ENCODE measurements around the gene SPATA16. TPM values are rescaled to one million over a fixed set of nuclear protein-coding genes. Genes with fewer than 3 reads are reported as not detected.
"Not testable (repeated sequence)": the region's sequence is repeated elsewhere in the genome, so short reads cannot be mapped to it uniquely, and the experiment has no call there.

Gene SPATA16
- total RNA-seq, 1 donor from 2014 or later, result not detected

GRCh38 chr3:172885704-172886103 is 255.3 kb downstream of the SPATA16 start:
- no peak overlapping the region for H3K27ac Mint-ChIP-seq (ENCODE audit: unreplicated experiment)
- H3K4me1 Mint-ChIP-seq, result peaks cover 5% of the 10 kb centered on the region
- no peaks in the 10 kb centered on the region for H3K27me3 Mint-ChIP-seq (ENCODE audit: low read depth)
- H3K9me3 Mint-ChIP-seq, result peaks cover 15% of the 10 kb centered on the region
- no peaks in the 10 kb centered on the region for H3K36me3 Mint-ChIP-seq (ENCODE audit: low read depth)
- no peak overlapping the region for H3K4me3 Mint-ChIP-seq
- no peak for TF ChIP-seq CTCF (conservative IDR thresholded peaks at IDR 0.05)
- no peak for DNase-seq (ENCODE audit: low read depth, low spot score)

GRCh38 chr3:172882563-172882962 is 258.5 kb downstream of the SPATA16 start:
- Mint-ChIP-seq H3K4me3 (no peak overlapping the region), H3K4me1 (peaks cover 5% of the 10 kb centered on the region), H3K27me3 (ENCODE audit: low read depth) (no peaks in the 10 kb centered on the region), H3K27ac (ENCODE audit: unreplicated experiment) (no peak overlapping the region), H3K36me3 (ENCODE audit: low read depth) (peaks cover 10% of the 10 kb centered on the region), H3K9me3 (peaks cover 21% of the 10 kb centered on the region)
- TF ChIP-seq CTCF (conservative IDR thresholded peaks at IDR 0.05), result no peak
- DNase-seq (ENCODE audit: low read depth, low spot score), result no peak

- H3K27ac Mint-ChIP-seq (ENCODE audit: unreplicated experiment); H3K27me3 Mint-ChIP-seq (ENCODE audit: low read depth); H3K4me3 Mint-ChIP-seq; DNase-seq (ENCODE audit: low read depth, low spot score): not testable (repeated sequence)
- H3K4me1 Mint-ChIP-seq, result peaks cover 18% of the 10 kb centered on the region
- peaks cover 24% of the 10 kb centered on the region for H3K9me3 Mint-ChIP-seq
- H3K36me3 Mint-ChIP-seq (ENCODE audit: low read depth), result peaks cover 13% of the 10 kb centered on the region
Observed at GRCh38 chr3:172879381-172879780, 261.7 kb downstream of the SPATA16 start.

- H3K27me3 Mint-ChIP-seq (ENCODE audit: low read depth), result no peaks in the 10 kb centered on the region
- peaks cover 21% of the 10 kb centered on the region for H3K9me3 Mint-ChIP-seq
- TF ChIP-seq CTCF (conservative IDR thresholded peaks at IDR 0.05), result no peak
- no peak for DNase-seq (ENCODE audit: low read depth, low spot score)
- H3K4me3 Mint-ChIP-seq, result no peak overlapping the region
- no peak overlapping the region for H3K27ac Mint-ChIP-seq (ENCODE audit: unreplicated experiment)
- peaks cover 18% of the 10 kb centered on the region for H3K4me1 Mint-ChIP-seq
- H3K36me3 Mint-ChIP-seq (ENCODE audit: low read depth), result peaks cover 13% of the 10 kb centered on the region
Observed at GRCh38 chr3:172877011-172877410, 264.0 kb downstream of the SPATA16 start.

GRCh38 chr3:172876297-172876696 is 264.7 kb downstream of the SPATA16 start:
- peaks cover 13% of the 10 kb centered on the region for H3K36me3 Mint-ChIP-seq (ENCODE audit: low read depth)
- H3K27ac Mint-ChIP-seq (ENCODE audit: unreplicated experiment), result no peak overlapping the region
- H3K4me1 Mint-ChIP-seq, result peaks cover 18% of the 10 kb centered on the region
- no peak for TF ChIP-seq CTCF (conservative IDR thresholded peaks at IDR 0.05)
- no peaks in the 10 kb centered on the region for H3K27me3 Mint-ChIP-seq (ENCODE audit: low read depth)
- DNase-seq (ENCODE audit: low read depth, low spot score), result no peak
- H3K4me3 Mint-ChIP-seq, result no peak overlapping the region
- peaks cover 16% of the 10 kb centered on the region for H3K9me3 Mint-ChIP-seq

- Mint-ChIP-seq H3K27me3 (ENCODE audit: low read depth) (no peaks in the 10 kb centered on the region), H3K36me3 (ENCODE audit: low read depth) (peaks cover 13% of the 10 kb centered on the region), H3K4me3 (no peak overlapping the region), H3K27ac (ENCODE audit: unreplicated experiment) (no peak overlapping the region), H3K9me3 (peaks cover 12% of the 10 kb centered on the region), H3K4me1 (peaks cover 18% of the 10 kb centered on the region)
- no peak for DNase-seq (ENCODE audit: low read depth, low spot score)
- no peak for TF ChIP-seq CTCF (conservative IDR thresholded peaks at IDR 0.05)
Observed at GRCh38 chr3:172875039-172875438, 266.0 kb downstream of the SPATA16 start.
